Measurements from ENCODE around the gene PARP11. TPM values are rescaled to one million over a fixed set of nuclear protein-coding genes. Genes with fewer than 3 reads are reported as not detected.

The PARP11 gene
- total and polyA plus RNA-seq, 2 donors (not counting 1 experiment from before 2014, with no cell fraction given) = 6.4 to 26.3 TPM

DNA sequence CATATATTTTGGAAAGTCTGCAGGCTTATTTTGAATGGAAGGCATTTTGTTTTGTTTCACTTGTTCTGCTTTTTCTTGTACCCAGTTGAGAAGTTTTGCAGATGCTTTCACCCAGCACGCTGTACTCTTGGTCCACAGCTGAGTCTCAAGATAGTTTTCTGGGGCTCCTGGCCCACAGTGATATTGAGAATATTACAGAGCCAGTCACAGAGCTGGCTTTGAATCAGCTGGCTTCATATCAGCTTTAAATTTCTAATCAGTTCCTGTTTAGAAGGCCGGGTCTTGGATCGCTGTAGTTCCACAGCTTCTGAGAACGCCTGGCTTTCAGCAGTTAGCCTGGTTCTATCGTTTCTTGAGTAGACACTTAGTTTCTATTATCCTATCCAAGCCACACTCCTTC is 32.5 kb upstream of the PARP11 start:
- H3K36me3 ChIP-seq (replicated peaks in 1 of 2; ENCODE audit: control extremely low read depth in 1 of 2, control insufficient read depth in 1 of 2, extremely low read depth in 1 of 2, insufficient read depth in 2 of 2, low read length in 1 of 2) = no peaks in the 10 kb centered on the region
- H3K4me3 ChIP-seq (ENCODE audit: control extremely low read depth in 1 of 5, extremely low read depth in 1 of 5, insufficient read depth in 1 of 5, low read depth in 2 of 5, low read length in 4 of 5) = no peak overlapping the region
- H2AFZ ChIP-seq (ENCODE audit: insufficient read depth, low read depth, low read length, poor library complexity, severe bottlenecking) = no peak overlapping the region
- WGBS (ENCODE audit: insufficient coverage) = 94% methylated on average over 5 of the region's 5 CpGs
- no peak overlapping the region for H3K27ac ChIP-seq (ENCODE audit: low read length in 2 of 2)
- Mint-ChIP-seq H3K27me3 (peaks cover 15% of the 10 kb centered on the region), H3K4me1 (peaks cover 5% of the 10 kb centered on the region), H3K4me3 (no peak overlapping the region), H3K9me3 (ENCODE audit: insufficient read depth) (peaks cover 3% of the 10 kb centered on the region), H3K27ac (no peak overlapping the region)
- intact Hi-C loops (cut with micrococcal nuclease) = no loop called here
- H3K79me2 ChIP-seq (ENCODE audit: control insufficient read depth, insufficient read depth, low read length) = no peaks in the 10 kb centered on the region
- ChIA-PET CTCF (no interaction called here), POLR2A (no interaction called here)
- DNase-seq (no peak), ATAC-seq (ENCODE audit: low read depth) (no peak)
- TF ChIP-seq EZH2 (IDR thresholded peaks at IDR 0.05; ENCODE audit: borderline replicate concordance, insufficient read depth, low read depth, low read length, poor library complexity, severe bottlenecking) (no peak), CTCF (IDR thresholded peaks at IDR 0.05) (no peak)
- H3K27me3 ChIP-seq (replicated peaks in 1 of 4; ENCODE audit: control extremely low read depth in 1 of 4, control insufficient read depth in 3 of 4, insufficient read depth in 4 of 4, low read length in 3 of 4) = no peaks in the 10 kb centered on the region
- no peak overlapping the region for H3K9ac ChIP-seq (ENCODE audit: low read length)
- peaks cover 0 to 4% (median 0%) of the 10 kb centered on the region in 3 donors for H3K9me3 ChIP-seq (ENCODE audit: control extremely low read depth in 1 of 3, control insufficient read depth in 2 of 3, insufficient read depth in 1 of 3, low read length in 2 of 3)
- peaks cover 0 to 8% of the 10 kb centered on the region in 2 donors for H3K4me1 ChIP-seq (ENCODE audit: control insufficient read depth in 2 of 2, insufficient read depth in 2 of 2, low read length in 2 of 2)
- H3K4me2 ChIP-seq (replicated peaks; ENCODE audit: low read depth, low read length, poor library complexity, severe bottlenecking) = no peak overlapping the region
- no peaks in the 10 kb centered on the region for H4K20me1 ChIP-seq (ENCODE audit: control insufficient read depth, insufficient read depth, low read length, poor library complexity, severe bottlenecking)

- no peaks in the 10 kb centered on the region for H3K79me2 ChIP-seq (ENCODE audit: control insufficient read depth, insufficient read depth, low read length)
Measured at GRCh38 chr12:3904999-3905398, 31.8 kb upstream of the PARP11 start.

More at GRCh38 chr12:3904999-3905398, 31.8 kb upstream of the PARP11 start:
- DNase-seq (no peak), ATAC-seq (ENCODE audit: low read depth) (no peak)
- Histone ChIP-seq H3K4me1 (ENCODE audit: control insufficient read depth in 2 of 2, insufficient read depth in 2 of 2, low read length in 2 of 2) (peaks cover 0 to 8% of the 10 kb centered on the region in 2 donors), H3K4me2 (replicated peaks; ENCODE audit: low read depth, low read length, poor library complexity, severe bottlenecking) (no peak overlapping the region), H4K20me1 (ENCODE audit: control insufficient read depth, insufficient read depth, low read length, poor library complexity, severe bottlenecking) (no peaks in the 10 kb centered on the region), H3K27ac (ENCODE audit: low read length in 2 of 2) (no peak overlapping the region), H3K9ac (ENCODE audit: low read length) (no peak overlapping the region), H3K9me3 (ENCODE audit: control extremely low read depth in 1 of 3, control insufficient read depth in 2 of 3, insufficient read depth in 1 of 3, low read length in 2 of 3) (no peaks in the 10 kb centered on the region), H3K36me3 (replicated peaks in 1 of 2; ENCODE audit: control extremely low read depth in 1 of 2, control insufficient read depth in 1 of 2, extremely low read depth in 1 of 2, insufficient read depth in 2 of 2, low read length in 1 of 2) (no peaks in the 10 kb centered on the region), H2AFZ (ENCODE audit: insufficient read depth, low read depth, low read length, poor library complexity, severe bottlenecking) (no peak overlapping the region), H3K27me3 (replicated peaks in 1 of 4; ENCODE audit: control extremely low read depth in 1 of 4, control insufficient read depth in 3 of 4, insufficient read depth in 4 of 4, low read length in 3 of 4) (peaks cover 0 to 3% (median 0%) of the 10 kb centered on the region in 4 experiments), H3K4me3 (ENCODE audit: control extremely low read depth in 1 of 5, extremely low read depth in 1 of 5, insufficient read depth in 1 of 5, low read depth in 2 of 5, low read length in 4 of 5) (no peak overlapping the region)
- intact Hi-C loops (cut with micrococcal nuclease) = no loop called here
- Mint-ChIP-seq H3K27me3 (peaks cover 15% of the 10 kb centered on the region), H3K4me1 (peaks cover 5% of the 10 kb centered on the region), H3K9me3 (ENCODE audit: insufficient read depth) (peaks cover 3% of the 10 kb centered on the region), H3K27ac (no peak overlapping the region), H3K4me3 (no peak overlapping the region)
- no peak for TF ChIP-seq CTCF (IDR thresholded peaks at IDR 0.05)
- no peak for TF ChIP-seq EZH2 (IDR thresholded peaks at IDR 0.05; ENCODE audit: borderline replicate concordance, insufficient read depth, low read depth, low read length, poor library complexity, severe bottlenecking)
- ChIA-PET CTCF (no interaction called here), POLR2A (no interaction called here)
- WGBS (ENCODE audit: insufficient coverage) = no CpG with 5 or more reads among the region's 2 CpGs
